Spleen (tissue), 11 donors: ENCODE measurements around the gene WDR35. TPM values are rescaled to one million over a fixed set of nuclear protein-coding genes. Genes with fewer than 3 reads are reported as not detected.

Source experiments
- DNase-seq: peaks from one replicate; pipeline ENCODE4 v3.0.0-alpha.2; 2020
- H3K27ac ChIP-seq, 8 donors: fragments of 200-600 bp; sonication (generic) in 7 of 8; 1 replicate in 4 of 8; 2 replicates in 4 of 8; pipeline versions ENCODE4 v1.5.0 to v1.8.0; 2016 to 2021; ENCODE audit warnings: inconsistent platforms in 4 of 8, mild to moderate bottlenecking in 4 of 8, moderate library complexity in 1 of 8
- H3K27me3 ChIP-seq, 7 donors: fragments of 200-600 bp; sonication (generic) in 6 of 7; replicated peaks in 1 of 7; 1 replicate in 4 of 7; 2 replicates in 3 of 7; pipeline versions ENCODE4 v1.5.0 to v1.8.0; 2016 to 2021; ENCODE audit warnings: inconsistent platforms in 3 of 7, mild to moderate bottlenecking in 1 of 7
- H3K36me3 ChIP-seq, 6 donors: fragments of 200-600 bp; sonication (generic) in 5 of 6; 1 replicate in 4 of 6; 2 replicates in 2 of 6; pipeline versions ENCODE4 v1.5.0 to v1.8.0; 2016 to 2021; ENCODE audit warnings: inconsistent platforms in 2 of 6
- H3K4me1 ChIP-seq, 6 donors: fragments of 200-600 bp; sonication (generic) in 5 of 6; 1 replicate in 3 of 6; 2 replicates in 3 of 6; pipeline versions ENCODE4 v1.5.0 to v1.8.0; 2016 to 2021; ENCODE audit warnings: inconsistent platforms in 3 of 6
- H3K4me3 ChIP-seq, 8 donors: fragments of 200-600 bp; sonication (generic) in 7 of 8; 1 replicate in 4 of 8; 2 replicates in 4 of 8; pipeline versions ENCODE4 v1.5.0 to v1.8.0; 2016 to 2021; ENCODE audit warnings: inconsistent platforms in 4 of 8, mild to moderate bottlenecking in 4 of 8, moderate library complexity in 2 of 8
- H3K9me3 ChIP-seq, 8 donors: fragments of 200-600 bp; sonication (generic) in 7 of 8; 1 replicate in 4 of 8; 2 replicates in 4 of 8; pipeline versions ENCODE4 v1.5.0 to v1.8.0; 2016 to 2021; ENCODE audit warnings: inconsistent platforms in 4 of 8
- POLR2A ChIP-seq, 3 donors: fragments of 450-650 bp; IDR thresholded peaks; one replicate each; pipeline ENCODE4 v1.5.1; 2017; ENCODE audit warnings: antibody characterized with exemption in 3 of 3, mild to moderate bottlenecking in 1 of 3
- POLR2AphosphoS5 ChIP-seq, 3 donors: sonication (generic); formaldehyde crosslinking; IDR thresholded peaks; one replicate each; pipeline ENCODE4 v1.5.1; 2017; ENCODE audit warnings: antibody characterized with exemption in 3 of 3
- WGBS, 5 donors: extraction: QIAGEN DNeasy Blood & Tissue Kit in 3 of 5; methylation state at CpG; one replicate each; pipeline versions ENCODE4 v1.1.5 to v1.1.7; 2013 to 2018; 5-methylcytosine and 5-hydroxymethylcytosine counted together
- intact Hi-C: fragments of 100-400 bp; cut with DNase I; formaldehyde crosslinking; loops from one replicate; pipeline ENCODE4 v1.15.0; 2023; ENCODE audit warnings: low total_unique reads
- polyA plus RNA-seq, 3 donors: library from polyadenylated mRNA; stranded (reverse); fragments of 200-250 nt; gene quantifications; one replicate each; pipeline ENCODE4 v1.2.1, GENCODE V29; 2013
- total RNA-seq, 7 donors: library from RNA; depleted of rRNA in 3 of 7; stranded (reverse); fragments of >200 nt in 3 of 7; fragmentation: NEBNext Ultra II Directional in 4 of 7; extraction: Animal tissue kit (Norgen Biotek cat#: 25700) in 4 of 7; gene quantifications; one replicate each; pipeline versions ENCODE4 v1.1.0 to v1.2.1, GENCODE V29; 2016 to 2021
- TF ChIP-seq, protein P1 (sequence below), 11 experiments: fragments of 200-600 bp in 7 of 11; fragments of 450-650 bp in 4 of 11; sonication (generic) in 4 of 11; IDR thresholded peaks in 8 of 11; conservative IDR thresholded peaks in 3 of 11; 1 replicate in 7 of 11; 2 replicates in 4 of 11; pipeline versions ENCODE4 v1.4.0 to v1.8.0; 2016 to 2021; ENCODE audit warnings: antibody characterized with exemption in 11 of 11, inconsistent platforms in 4 of 11, mild to moderate bottlenecking in 1 of 11
- donor health status: healthy with polysubstance abuse.
- donor health status: DM: no; HTN: no; CAD: no; lungs with moderate emphysema.
- donor health status: DM: no; HTN: no; CAD: no.
- donor health status: Bipolar disorder and iron deficiency.
- donor health status: healthy.
- donor health status: DM: no; HTN: no; CAD: no.
- donor health status: DM: yes; HTN: yes; CAD: no.

The WDR35 gene
- total and polyA plus RNA-seq, 10 donors, result 1.7 to 5.3 (median 3.8) TPM

DNA sequence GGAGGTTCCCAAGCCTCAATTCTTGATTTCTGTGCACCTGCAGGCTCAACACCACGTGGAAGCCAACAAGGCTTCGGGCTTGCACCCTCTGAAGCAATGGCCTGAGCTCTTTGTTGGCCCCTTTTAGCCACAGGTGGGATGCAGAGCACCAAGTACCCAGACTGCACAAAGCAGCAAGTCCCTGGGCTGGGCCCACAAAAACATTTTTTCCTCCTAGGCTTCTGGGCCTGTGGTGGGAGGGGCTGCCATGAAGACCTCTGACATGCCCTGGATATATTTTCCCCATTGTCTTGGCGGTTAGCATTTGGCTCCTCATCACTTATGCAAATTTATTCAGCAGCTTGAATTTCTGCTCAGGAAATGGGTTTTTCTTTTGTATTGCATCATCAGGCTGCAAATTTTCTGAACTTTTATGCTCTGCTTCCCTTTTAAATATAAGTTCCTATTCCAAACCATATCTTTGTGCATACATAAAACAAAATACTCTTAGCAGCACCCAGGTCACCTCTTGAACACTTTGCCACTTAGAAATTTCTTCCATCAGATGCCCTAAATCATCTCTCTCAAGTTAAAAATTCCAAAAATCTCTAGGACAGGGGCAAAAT is 31.6 kb upstream of the WDR35 start:
- H3K27ac ChIP-seq, result no peak overlapping the region
- no peaks in the 10 kb centered on the region for H3K4me1 ChIP-seq
- no peaks in the 10 kb centered on the region for H3K27me3 ChIP-seq
- TF ChIP-seq POLR2AphosphoS5 (IDR thresholded peaks at IDR 0.05) (no peak), POLR2A (IDR thresholded peaks at IDR 0.05) (no peak)
- TF ChIP-seq, protein P1, sequence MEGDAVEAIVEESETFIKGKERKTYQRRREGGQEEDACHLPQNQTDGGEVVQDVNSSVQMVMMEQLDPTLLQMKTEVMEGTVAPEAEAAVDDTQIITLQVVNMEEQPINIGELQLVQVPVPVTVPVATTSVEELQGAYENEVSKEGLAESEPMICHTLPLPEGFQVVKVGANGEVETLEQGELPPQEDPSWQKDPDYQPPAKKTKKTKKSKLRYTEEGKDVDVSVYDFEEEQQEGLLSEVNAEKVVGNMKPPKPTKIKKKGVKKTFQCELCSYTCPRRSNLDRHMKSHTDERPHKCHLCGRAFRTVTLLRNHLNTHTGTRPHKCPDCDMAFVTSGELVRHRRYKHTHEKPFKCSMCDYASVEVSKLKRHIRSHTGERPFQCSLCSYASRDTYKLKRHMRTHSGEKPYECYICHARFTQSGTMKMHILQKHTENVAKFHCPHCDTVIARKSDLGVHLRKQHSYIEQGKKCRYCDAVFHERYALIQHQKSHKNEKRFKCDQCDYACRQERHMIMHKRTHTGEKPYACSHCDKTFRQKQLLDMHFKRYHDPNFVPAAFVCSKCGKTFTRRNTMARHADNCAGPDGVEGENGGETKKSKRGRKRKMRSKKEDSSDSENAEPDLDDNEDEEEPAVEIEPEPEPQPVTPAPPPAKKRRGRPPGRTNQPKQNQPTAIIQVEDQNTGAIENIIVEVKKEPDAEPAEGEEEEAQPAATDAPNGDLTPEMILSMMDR (IDR thresholded peaks at IDR 0.05 in 8 of 11, conservative IDR thresholded peaks at IDR 0.05 in 3 of 11), result no peak
- DNase-seq, result no peak
- peaks cover 0 to 32% (median 22%) of the 10 kb centered on the region in 8 donors for H3K9me3 ChIP-seq
- intact Hi-C loops, result no loop called here
- WGBS, 5 donors, result 72 to 85% (median 81%) methylated on average over 3 of the region's 3 CpGs
- no peaks in the 10 kb centered on the region for H3K36me3 ChIP-seq
- no peak overlapping the region for H3K4me3 ChIP-seq

DNA sequence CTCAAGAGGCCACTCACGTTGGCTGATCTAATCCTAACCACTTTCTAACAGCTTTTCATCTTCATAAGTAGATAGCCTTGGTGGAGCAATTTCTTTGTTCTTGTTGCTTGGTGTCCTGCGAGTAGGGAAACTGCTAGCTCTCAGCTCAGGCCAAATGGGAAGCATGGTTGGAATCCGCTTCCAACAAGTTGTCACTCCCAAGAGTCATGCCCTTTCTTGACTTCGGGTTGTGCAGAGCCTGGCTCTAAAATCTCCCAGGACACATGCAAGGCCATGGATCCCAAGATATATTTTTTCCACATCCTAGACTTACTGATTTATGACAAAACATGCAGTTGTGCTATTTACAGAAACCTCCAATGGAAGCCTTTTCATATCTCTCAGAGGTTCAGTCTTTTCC is 29.8 kb upstream of the WDR35 start:
- no peaks in the 10 kb centered on the region for H3K27me3 ChIP-seq
- H3K9me3 ChIP-seq, result peaks cover 0 to 32% (median 22%) of the 10 kb centered on the region in 8 donors
- TF ChIP-seq POLR2A (IDR thresholded peaks at IDR 0.05), result no peak
- TF ChIP-seq, protein P1 (IDR thresholded peaks at IDR 0.05 in 8 of 11, conservative IDR thresholded peaks at IDR 0.05 in 3 of 11), result no peak
- TF ChIP-seq POLR2AphosphoS5 (IDR thresholded peaks at IDR 0.05), result no peak
- no peaks in the 10 kb centered on the region for H3K36me3 ChIP-seq
- H3K4me3 ChIP-seq, result no peak overlapping the region
- H3K4me1 ChIP-seq, result no peaks in the 10 kb centered on the region
- DNase-seq, result no peak
- intact Hi-C loops, result no loop called here
- 88 to 96% (median 92%) methylated on average over 4 of the region's 4 CpGs for WGBS, 5 donors
- H3K27ac ChIP-seq, result no peak overlapping the region

DNA sequence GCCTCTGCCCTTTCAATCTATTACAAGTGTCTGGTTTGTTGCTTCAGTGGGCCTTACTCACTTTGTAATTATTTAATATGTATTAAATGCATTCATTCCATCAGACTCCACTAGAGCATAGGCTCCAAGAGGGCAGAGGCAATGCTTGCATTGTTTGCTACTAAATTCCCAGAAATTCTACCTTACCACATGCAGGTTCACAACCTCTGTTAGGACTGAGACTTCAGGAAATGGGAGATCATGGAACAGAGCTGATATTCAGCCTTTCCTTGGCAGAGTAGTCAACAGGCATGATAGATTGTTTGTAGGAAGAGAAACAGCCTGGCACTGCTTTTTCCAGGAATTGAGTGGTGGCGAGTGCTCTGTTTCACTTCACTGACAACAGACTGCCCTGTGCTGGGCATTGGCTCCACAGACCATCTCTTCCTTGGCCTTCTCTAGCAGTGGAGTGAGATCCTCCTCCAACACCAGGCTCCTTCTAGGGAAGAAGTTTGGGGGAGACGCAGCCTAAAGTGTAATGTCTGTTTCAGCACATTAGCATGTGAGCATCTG is 28.8 kb upstream of the WDR35 start:
- Histone ChIP-seq H3K27ac (no peak overlapping the region), H3K4me3 (no peak overlapping the region), H3K27me3 (peaks cover 0 to 4% (median 0%) of the 10 kb centered on the region in 7 donors), H3K36me3 (no peaks in the 10 kb centered on the region), H3K4me1 (no peaks in the 10 kb centered on the region), H3K9me3 (peaks cover 0 to 32% (median 22%) of the 10 kb centered on the region in 8 donors)
- TF ChIP-seq, protein P1 (IDR thresholded peaks at IDR 0.05 in 8 of 11, conservative IDR thresholded peaks at IDR 0.05 in 3 of 11), result no peak
- TF ChIP-seq POLR2A (IDR thresholded peaks at IDR 0.05) (no peak), POLR2AphosphoS5 (IDR thresholded peaks at IDR 0.05) (no peak)
- no peak for DNase-seq
- intact Hi-C loops, result no loop called here
- WGBS, 5 donors, result 80 to 100% (median 97%) methylated on average over 2 of the region's 2 CpGs

DNA sequence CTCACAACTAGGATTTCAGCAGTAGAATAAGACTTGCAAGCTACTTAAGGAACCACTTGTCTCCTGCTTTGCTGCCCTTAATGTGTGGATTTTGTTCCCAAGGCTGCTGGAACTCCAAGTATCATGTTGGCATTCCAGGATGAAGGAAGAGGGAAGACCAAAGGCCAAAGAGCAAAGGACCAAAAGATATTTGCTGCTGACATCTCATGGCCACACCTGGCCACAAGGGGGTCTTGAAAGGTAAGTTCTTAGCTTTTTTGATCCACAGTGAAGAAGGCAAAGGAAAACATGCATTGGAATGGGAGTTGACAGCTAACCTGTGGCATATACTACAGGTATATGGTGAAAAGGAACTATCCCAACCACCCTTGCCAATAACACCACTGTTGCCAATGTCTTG is 26.4 kb upstream of the WDR35 start:
- Histone ChIP-seq H3K4me3 (no peak overlapping the region), H3K27me3 (peaks cover 0 to 27% (median 16%) of the 10 kb centered on the region in 7 donors), H3K4me1 (peaks cover 8 to 19% (median 17%) of the 10 kb centered on the region in 6 donors), H3K9me3 (peaks cover 0 to 18% (median 11%) of the 10 kb centered on the region in 8 donors), H3K36me3 (no peaks in the 10 kb centered on the region), H3K27ac (no peak overlapping the region)
- no peak for DNase-seq
- intact Hi-C loops, result no loop called here
- no peak for TF ChIP-seq POLR2AphosphoS5 (IDR thresholded peaks at IDR 0.05)
- TF ChIP-seq POLR2A (IDR thresholded peaks at IDR 0.05), result no peak
- TF ChIP-seq, protein P1 (IDR thresholded peaks at IDR 0.05 in 8 of 11, conservative IDR thresholded peaks at IDR 0.05 in 3 of 11), result no peak
